ENCODE results near the gene TUNAR.
"Not testable (repeated sequence)": the region's sequence is repeated elsewhere in the genome, so short reads cannot be mapped to it uniquely, and the experiment has no call there.

TUNAR gene

DNA sequence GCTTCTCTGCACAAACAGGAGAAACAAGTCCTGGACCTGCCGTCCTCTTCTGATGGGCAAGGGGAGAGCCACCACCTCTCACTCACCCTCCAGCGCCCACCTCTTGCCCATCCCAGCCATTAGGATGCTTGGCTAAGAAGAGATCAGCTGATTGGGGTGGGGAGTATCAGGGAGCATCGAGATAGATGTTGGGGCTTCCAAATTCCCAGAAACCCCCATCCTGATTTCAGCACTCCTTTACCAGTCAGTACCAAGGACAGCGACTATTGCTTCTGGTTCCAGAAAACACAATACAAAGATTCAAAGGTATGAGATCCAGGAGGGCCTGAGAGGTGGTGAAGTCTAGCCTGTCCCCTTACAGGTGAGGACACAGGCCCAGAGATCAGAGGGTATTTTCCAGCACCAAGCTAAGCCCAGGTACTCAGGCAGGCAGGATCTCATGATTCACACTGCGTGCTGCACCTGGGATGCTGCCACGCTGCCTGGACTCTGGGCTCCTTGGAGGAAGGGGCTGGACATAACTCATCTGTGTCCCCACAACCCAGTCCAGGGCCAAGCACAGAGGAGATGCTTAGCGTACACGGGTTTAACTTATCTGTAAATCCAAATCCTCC is 76.6 kb downstream of the TUNAR start:
- in situ Hi-C loops (cut with HindIII; ENCODE audit: low pct_ligation_motif_present, low pct_unique_long_range_greater_than_20kb, low sequenced_read_pairs): no loop called here
- peak; percentile 15 for DNase-seq

DNA sequence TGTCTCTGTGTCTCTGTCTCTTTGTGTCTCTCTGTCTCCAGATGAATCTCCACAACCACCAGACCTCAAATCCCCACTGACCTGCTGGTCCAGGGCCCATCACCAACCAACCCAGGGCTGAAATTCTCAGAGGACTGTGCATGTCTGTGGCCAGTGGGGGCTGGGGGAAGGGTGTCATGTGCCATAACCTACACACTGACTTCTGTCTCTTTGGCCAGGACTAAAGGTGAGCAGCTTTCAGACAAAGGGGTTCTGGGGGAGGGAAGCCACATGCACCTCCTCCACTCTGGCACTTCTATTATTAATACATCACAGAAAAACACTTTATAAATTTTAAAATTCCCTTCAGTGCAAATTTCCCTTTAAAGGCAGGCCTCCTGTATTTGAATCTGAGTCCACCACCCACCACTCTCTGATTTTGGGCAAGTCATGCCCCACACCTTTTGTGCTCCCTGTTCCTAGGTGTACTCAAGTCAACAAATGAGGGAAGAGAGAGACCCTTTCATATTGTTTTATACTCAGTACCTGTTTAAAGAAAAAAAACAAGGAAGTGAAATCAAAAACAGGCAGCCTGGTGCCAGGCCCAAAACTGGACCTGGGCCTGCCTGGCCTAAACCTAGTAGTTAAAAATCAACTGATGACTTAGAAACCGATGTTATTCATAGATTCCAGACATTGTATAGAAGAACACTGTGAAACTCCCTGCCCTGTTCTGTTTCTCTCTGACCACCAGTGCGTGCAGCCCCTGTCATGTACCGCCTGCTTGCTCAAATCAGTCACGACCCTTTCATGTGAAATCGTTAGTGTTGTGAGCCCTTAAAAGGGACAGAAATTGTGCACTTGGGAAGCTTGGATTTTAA is 80.2 kb downstream of the TUNAR start:
- in situ Hi-C loops (cut with HindIII; ENCODE audit: low pct_ligation_motif_present, low pct_unique_long_range_greater_than_20kb, low sequenced_read_pairs): no loop called here
- DNase-seq: no peak

- in situ Hi-C loops (cut with HindIII; ENCODE audit: low pct_ligation_motif_present, low pct_unique_long_range_greater_than_20kb, low sequenced_read_pairs): no loop called here
- no peak for DNase-seq
Observed at GRCh38 chr14:95958105-95958504, 81.5 kb downstream of the TUNAR start.

GRCh38 chr14:95959317-95959716 is 82.7 kb downstream of the TUNAR start:
- DNase-seq: no peak
- in situ Hi-C loops (cut with HindIII; ENCODE audit: low pct_ligation_motif_present, low pct_unique_long_range_greater_than_20kb, low sequenced_read_pairs): no loop called here

DNA sequence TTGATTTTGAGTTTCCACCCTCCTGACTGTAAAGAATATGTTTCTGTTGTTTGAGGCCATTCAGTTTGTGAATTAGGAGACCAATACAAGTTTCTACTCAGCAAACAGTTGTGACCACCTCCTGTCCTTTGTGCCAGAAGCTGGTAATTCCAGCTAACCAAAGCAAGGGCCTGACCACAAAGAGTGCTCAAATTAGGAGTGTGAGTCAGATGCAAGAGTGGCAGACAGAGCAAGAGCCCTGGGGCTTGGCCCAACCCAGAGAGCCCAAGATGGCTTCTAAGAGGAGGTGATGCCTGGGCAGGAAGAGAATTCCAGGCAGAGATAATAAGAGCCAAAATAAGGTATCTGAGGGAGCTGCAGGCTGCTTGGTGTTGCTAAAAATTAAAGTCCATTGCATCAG is 84.8 kb downstream of the TUNAR start:
- in situ Hi-C loops (cut with HindIII; ENCODE audit: low pct_ligation_motif_present, low pct_unique_long_range_greater_than_20kb, low sequenced_read_pairs): no loop called here

GRCh38 chr14:95964901-95965300 is 88.3 kb downstream of the TUNAR start:
- in situ Hi-C loops (cut with HindIII; ENCODE audit: low pct_ligation_motif_present, low pct_unique_long_range_greater_than_20kb, low sequenced_read_pairs): no loop called here
- no peak for DNase-seq

More for the DNA sequence above, 84.8 kb downstream of the TUNAR start:
- no peak for DNase-seq

- in situ Hi-C loops (cut with HindIII; ENCODE audit: low pct_ligation_motif_present, low pct_unique_long_range_greater_than_20kb, low sequenced_read_pairs); DNase-seq: not testable (repeated sequence)
Observed at GRCh38 chr14:95968048-95968447, 91.4 kb downstream of the TUNAR start.
